Measurements from ENCODE around the gene TRIM41.

DNA sequence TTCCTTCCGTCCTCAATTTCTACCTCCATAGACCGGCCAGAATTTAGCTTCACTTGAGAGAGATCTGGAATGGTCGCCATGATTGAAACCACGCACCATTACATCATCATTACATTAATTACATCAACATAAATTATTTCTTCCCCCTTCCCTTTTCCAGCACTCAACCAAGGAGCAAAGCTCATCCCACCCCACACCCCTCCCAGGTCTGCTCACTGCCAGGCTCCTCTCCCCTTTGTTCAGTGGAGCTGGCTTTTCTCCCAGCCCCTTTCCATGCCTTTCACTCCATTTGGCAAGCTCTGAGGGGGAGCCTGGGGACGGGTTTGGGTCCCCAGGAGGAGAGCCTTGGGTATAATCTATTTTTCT, 12.2 kb downstream of the TRIM41 start:
- no peak for TF ChIP-seq YY1 (IDR thresholded peaks at IDR 0.05; ENCODE audit: insufficient read depth, insufficient read length)
- no peak for TF ChIP-seq ZNF274 (IDR thresholded peaks at IDR 0.05; ENCODE audit: low read depth, low read length)
